H54 (cell line): ENCODE data around the gene OR10W1.

ENCODE experiments used
- DNase-seq: peaks from one replicate; pipeline ENCODE4 v3.0.0; 2011; ENCODE audit warnings: low spot score, mixed read lengths; ENCODE audit not compliant: insufficient read length
- FAIRE-seq: peaks from 3 replicates; lab custom pipeline; 2011; peaks lifted over from hg19 to GRCh38; lab: Jason Lieb, UNC
- POLR2A ChIP-seq: IDR thresholded peaks from 2 replicates; pipeline ENCODE4 v1.6.1; 2011; ENCODE audit warnings: low read depth, mild to moderate bottlenecking, low read length

OR10W1 gene, protein sequence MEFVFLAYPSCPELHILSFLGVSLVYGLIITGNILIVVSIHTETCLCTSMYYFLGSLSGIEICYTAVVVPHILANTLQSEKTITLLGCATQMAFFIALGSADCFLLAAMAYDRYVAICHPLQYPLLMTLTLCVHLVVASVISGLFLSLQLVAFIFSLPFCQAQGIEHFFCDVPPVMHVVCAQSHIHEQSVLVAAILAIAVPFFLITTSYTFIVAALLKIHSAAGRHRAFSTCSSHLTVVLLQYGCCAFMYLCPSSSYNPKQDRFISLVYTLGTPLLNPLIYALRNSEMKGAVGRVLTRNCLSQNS

DNA sequence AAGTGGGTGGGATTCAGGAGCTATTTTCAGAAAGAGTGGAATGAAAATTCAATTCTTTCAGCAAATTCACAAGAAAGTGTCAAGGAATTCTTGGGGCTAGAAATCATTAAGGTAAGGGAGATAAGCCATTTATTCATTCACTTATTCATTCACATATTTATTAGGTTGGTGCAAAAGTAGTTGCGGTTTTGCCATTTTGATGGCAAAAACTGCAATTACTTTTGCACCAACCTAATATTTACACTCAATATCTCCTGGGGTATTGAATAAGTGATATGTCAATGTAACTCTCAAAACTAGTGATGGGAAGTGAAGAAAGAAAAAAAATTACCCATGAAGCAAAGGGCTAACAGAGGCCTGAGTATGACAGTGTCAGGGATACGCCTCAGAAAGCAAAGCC lies at the start of gene OR10W1:
Gene OR10W1, minus strand, starts transcription at position 119 of the 400 bp plus-strand sequence. CDS start 402 bp downstream, outside the sequence.
- no peak for DNase-seq
- no peak for TF ChIP-seq POLR2A
- FAIRE-seq, result no peak

DNA sequence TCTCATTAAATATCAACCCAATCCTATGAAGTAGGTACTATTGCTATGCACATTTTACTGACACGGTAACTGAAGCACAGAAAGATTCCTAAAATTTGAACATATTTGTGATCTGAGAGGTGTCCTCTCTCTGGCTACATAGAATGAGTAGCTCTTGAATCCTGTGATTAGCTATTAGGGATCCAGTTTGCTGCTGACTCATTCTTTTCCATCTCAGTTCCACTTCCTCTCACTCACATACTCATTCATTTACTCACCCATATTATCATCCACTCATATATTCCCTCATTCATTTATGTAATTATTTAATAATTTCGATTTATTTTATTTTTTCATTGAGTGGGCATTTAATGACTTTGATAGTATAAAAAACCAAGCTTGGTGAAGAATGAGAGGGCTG lies 48.1 kb upstream of the OR10W1 start:
- FAIRE-seq (no peak), DNase-seq (no peak)
- TF ChIP-seq POLR2A, result no peak

DNA sequence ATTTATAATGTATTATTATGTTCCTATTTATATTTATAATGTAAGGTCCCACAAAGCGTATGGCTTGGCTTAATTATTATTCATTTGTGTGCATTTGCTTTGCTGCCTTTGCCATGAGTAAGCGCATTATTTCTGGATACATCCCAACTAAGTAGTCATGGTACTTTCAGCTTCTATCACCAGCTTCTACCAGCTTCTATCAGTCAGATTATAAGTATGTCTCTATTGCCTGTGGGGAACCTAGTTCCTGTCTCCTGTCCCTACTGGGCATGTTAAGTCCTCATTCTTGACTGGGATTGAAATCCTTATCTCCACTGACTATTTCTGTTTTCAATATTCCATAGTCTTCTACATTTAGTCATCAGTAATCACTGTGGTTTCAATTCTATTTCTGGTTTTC lies 33.5 kb upstream of the OR10W1 start:
- FAIRE-seq, result no peak

DNA sequence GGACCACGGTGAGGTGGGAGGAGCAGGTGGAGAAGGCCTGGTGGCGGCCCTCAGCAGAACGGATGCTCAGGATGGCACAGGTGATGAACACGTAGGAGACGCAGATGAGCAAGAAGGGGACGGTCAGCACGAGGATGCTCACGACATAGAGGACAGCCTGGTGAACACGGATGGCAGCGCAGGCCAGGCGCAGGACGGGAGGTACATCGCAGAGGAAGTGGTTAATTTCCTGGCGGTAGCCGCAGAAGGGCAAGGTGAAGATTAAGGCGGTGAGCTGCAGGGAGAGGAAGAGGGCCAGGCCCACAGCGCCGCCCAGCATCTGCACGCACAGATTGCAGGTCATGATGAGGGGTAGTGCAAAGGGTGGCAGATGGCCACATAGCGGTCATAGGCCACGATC lies 24.0 kb upstream of the OR10W1 start:
- no peak for TF ChIP-seq POLR2A
- FAIRE-seq, result no peak
- no peak for DNase-seq

More for the DNA sequence above, 33.5 kb upstream of the OR10W1 start:
- TF ChIP-seq POLR2A, result no peak
- no peak for DNase-seq

DNA sequence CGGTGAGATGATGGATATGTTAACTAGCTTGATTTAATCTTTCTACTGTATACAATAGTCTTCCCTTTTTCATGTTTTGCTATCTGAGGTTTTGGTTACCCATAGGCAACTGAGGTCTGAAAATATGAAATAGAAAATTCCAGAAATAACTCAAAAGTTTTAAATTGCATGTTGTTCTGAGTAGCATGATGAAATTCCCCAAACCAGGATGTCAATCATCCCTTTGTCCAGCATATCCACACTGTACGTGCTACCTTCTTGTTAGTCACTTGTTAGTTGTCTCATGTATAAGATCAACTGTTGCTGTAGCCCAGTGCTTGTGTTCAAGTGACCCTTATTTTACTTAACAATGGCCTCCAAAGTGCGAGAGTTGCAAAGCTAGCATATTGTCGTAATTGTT lies 21.2 kb upstream of the OR10W1 start:
- DNase-seq (no peak), FAIRE-seq (no peak)
- no peak for TF ChIP-seq POLR2A

DNA sequence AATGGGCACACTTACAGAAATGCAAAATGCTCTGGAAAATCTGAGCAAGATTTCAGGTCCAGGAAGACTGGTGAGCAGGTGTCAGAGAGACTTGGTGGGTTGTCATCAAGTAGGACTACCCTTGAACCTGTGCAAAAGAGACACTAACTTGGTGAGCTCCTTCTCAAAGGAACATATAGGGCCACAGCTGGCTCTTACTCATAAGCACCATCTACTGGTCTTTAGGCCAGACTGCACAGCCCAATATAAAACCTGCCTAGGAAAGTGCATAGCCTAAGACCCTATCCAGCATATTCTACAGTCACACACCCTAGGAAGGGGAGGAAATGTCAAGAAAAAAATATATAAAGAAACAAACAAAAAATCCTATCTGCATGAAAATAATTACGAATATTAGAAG lies 18.2 kb upstream of the OR10W1 start:
- no peak for TF ChIP-seq POLR2A
- DNase-seq, result peak; percentile 5
- FAIRE-seq, result peak; percentile 38

DNA sequence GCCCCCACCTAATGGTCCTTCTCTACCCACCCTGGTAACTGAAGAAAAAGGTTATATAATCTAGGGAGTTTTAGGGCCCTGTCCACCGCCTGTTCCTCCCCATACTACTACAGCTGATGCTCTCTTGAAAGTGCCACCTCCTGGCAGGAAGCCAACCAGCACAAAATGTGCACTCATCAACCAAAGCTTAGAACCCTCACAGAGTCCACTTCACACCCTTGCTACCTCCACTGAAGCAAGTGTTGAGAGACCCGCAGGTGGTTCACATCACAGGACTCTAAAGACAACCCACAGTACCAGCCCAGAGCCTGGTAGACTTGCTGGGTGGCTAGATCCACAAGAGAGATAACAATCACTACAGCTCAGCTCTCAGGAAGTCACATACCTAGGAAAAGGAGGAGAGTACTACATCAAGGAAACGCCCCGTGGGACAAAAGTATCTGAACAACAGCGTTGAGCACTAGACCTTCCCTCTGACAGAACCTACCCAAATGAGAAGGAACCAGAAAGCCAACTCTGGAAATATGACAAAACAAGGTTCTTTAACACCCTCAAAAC lies 17.5 kb upstream of the OR10W1 start:
- no peak for FAIRE-seq
- no peak for TF ChIP-seq POLR2A
- no peak for DNase-seq

DNA sequence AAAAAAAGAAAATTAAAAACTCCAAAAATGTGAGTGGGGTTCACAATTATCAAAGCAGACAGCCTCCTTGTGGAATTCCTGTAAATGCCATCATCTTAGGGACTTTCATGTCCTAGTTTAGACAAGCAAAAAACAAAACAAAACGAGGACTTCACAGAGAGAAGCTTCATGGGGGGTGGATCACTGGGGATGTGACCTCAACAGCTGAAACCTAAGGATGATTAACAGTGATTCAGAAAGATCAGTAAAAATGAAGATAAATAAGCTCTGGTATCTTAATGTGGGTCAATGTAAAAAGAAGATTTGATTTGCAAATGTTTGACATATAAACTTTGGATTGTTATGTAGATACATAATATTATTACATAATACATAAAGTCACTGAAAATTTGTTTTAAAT lies 8.1 kb upstream of the OR10W1 start:
- TF ChIP-seq POLR2A, result no peak
- DNase-seq, result no peak
- FAIRE-seq, result no peak

DNA sequence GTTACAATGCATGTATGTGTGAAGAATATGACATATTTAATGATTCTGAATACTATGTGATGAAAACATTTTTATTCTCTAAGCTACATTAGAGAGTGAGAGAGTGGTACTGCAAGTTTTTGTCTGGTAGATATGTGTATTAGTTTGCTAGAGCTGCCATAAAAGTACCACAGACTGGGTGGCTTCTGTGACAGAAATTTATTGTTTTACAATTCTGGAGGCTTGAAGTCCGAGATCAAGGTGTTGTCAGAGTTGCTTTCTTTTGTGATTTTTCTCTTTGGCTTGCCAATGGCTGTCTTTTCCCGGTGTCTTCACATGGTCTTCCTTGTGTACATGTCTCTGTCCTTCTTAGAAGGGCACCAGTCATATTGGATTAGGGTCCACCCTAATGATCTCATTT lies 6.9 kb upstream of the OR10W1 start:
- no peak for TF ChIP-seq POLR2A
- no peak for DNase-seq
- FAIRE-seq, result no peak

DNA sequence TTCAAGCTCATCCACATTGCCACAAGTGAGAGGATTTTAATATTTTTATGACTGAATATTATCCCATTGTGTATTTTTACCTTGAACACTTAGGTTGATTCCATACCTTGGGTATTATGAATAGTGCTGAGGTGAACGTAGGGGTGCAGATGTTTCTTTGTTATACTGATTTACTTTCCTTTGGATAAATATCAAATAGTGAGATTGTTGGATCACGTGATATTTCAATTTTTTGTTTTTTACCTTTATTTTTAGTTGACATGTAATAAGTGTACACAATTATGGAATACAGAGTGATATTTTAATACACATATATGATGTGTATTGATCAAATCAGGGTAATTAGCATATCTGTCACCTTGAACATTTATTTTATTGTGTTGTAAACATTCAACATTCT lies 8.1 kb downstream of the OR10W1 start:
- FAIRE-seq, result no peak
- no peak for TF ChIP-seq POLR2A

DNA sequence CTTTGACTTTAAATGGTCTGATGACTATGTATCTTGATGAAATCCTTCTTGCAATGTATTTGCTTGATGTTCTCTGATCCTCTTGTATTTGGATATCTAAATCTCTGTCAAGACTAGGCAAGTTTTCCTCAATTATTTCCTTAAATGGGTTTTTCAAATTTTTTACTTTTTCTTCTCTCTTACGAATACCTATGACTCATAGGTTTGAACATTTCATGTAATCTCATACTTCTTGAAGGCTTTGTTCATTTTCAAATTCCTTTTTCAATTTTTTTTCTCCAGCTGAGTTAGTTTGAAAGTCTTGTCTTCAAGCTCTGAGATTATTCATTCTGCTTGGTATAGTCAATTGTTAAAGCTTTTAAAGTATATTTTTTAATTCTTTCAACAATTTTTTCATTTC lies 13.1 kb downstream of the OR10W1 start:
- TF ChIP-seq POLR2A, result no peak
- FAIRE-seq (no peak), DNase-seq (no peak)

More for the DNA sequence above, 8.1 kb downstream of the OR10W1 start:
- no peak for DNase-seq

DNA sequence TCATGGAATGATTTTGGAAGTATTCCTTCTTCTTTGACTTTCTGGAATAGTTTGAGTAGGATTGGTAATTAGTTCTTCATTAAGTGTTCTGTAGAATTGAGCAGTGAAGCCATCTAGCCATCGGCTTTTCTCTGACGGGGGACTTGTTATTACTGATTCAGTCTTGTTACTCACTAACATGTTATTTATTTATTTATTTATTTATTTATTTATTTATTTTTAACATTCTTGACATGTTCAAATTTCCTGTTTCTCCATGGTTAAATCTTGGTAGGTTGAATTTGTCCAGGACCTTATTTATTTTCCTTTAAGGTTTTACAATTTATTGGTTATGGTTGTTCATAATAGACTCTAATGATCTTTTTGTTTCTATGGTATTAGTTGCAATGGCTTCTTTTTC lies 24.1 kb downstream of the OR10W1 start:
- DNase-seq (no peak), FAIRE-seq (no peak)
- no peak for TF ChIP-seq POLR2A

DNA sequence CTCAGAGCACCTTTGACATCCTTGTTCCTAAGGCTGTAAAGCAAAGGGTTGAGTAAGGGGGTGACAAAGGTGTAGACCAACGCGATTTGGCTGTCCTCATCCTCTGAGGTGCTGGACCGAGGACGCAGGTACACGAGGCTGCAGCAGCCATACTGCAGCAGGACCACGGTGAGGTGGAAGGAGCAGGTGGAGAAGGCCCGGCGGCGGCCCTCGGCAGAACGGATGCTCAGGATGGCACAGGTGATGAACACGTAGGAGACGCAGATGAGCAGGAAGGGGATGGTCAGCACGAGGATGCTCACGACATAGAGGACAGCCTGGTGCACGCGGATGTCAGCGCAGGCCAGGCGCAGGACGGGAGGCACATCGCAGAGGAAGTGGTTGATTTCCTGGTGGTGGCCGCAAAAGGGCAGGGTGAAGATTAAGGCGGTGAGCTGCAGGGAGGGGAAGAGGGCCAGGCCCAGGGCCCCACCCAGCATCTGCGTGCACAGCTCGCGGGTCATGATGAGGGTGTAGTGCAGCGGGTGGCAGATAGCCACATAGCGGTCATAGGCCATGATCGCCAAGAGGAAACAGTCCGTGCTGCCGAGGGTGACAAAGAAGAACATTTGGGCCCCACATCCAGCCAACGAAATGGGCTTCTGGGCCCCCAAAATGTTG lies 40.0 kb downstream of the OR10W1 start:
- TF ChIP-seq POLR2A, result no peak
- DNase-seq (no peak), FAIRE-seq (no peak)

DNA sequence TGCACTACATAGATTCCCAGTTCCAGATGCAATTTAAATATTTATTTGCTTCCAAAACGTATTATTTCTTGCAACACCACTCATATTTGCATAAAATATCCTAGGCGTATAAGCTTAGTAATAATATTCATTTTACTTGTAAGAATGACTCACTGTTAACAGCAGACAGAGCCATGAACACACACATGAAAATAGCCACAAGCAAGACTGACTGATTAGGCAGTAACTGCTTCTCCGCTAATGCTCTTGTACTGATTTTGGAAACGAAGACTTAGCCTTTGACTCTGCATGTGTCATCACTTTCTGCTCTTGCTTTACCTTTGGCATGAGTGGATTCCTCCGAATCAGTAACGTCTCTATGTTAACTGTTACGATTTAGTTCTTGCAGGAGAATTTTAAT lies 45.3 kb downstream of the OR10W1 start:
- DNase-seq (no peak), FAIRE-seq (no peak)
- no peak for TF ChIP-seq POLR2A
